Measurements from ENCODE around the gene CUX1. TPM values are rescaled to one million over a fixed set of nuclear protein-coding genes. Genes with fewer than 3 reads are reported as not detected.
"Not testable (repeated sequence)": the region's sequence is repeated elsewhere in the genome, so short reads cannot be mapped to it uniquely, and the experiment has no call there.

The CUX1 gene
- total RNA-seq, 2 donors from 2014 or later = 42.0 to 47.5 TPM

DNA sequence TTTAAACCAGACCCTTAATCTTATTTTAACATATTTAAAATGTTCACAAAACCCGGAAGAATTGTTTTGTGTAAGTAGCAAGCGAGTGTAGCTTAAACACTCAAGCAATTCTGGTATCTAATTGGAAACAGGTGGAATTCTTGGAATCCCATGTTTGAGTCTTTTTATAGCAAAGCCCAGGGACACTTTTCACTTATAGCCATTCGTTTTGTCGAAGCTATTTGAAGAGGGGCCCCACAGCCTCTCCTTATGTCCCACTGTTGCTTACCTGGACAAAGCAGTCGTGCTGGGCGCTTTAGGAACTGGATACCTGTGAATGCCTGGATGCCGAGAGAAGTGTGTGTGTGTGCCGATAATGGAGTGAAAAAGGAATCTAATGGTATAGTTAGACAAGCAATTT is 3.3 kb downstream of the CUX1 start:
- Histone ChIP-seq H3K9me3 (no peaks in the 10 kb centered on the region), H3K4me1 (peaks cover 23% of the 10 kb centered on the region), H3K36me3 (replicated peaks in 1 of 2; ENCODE audit: insufficient read depth in 1 of 2, low read depth in 2 of 2) (no peaks in the 10 kb centered on the region), H3K4me3 (no peak overlapping the region), H3K27me3 (no peaks in the 10 kb centered on the region), H3K27ac (no peak overlapping the region)
- ATAC-seq (no peak), DNase-seq (no peak)
- WGBS, 2 donors = 78 to 81% methylated on average over 8 of the region's 8 CpGs
- no peak for TF ChIP-seq CTCF (IDR thresholded peaks at IDR 0.05)
- no peak for TF ChIP-seq POLR2A (IDR thresholded peaks at IDR 0.05)
- intact Hi-C loops (cut with DNase I) = loop anchor here (10.0 kb wide), 1 partner anchor 54 kb away; no protein-coding TSS in a partner anchor

DNA sequence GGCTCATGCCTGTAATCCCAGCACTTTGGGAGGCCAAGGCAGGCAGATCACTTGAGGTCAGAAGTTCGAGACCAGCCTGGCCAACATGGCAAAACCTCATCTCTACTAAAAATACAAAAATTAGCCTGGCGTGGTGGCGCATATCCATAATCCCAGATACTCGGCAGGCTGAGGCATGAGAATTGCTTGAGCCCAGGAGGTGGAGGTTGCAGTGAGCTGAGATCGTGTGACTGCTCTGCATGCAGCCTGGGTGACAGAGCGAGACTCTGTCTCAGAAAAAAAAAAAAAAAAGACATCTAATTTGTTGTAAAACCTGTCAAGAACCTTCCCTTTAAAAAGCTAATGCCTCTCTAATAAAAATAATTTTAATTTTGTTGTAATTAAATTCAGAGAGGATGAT is 5.2 kb downstream of the CUX1 start:
- intact Hi-C loops (cut with DNase I) = loop anchor here (10.0 kb wide), 1 partner anchor 52 kb away; no protein-coding TSS in a partner anchor
- DNase-seq; H3K4me3 ChIP-seq; H3K27ac ChIP-seq; H3K27me3 ChIP-seq; H3K36me3 ChIP-seq (replicated peaks in 1 of 2; ENCODE audit: insufficient read depth in 1 of 2, low read depth in 2 of 2); H3K9me3 ChIP-seq; ATAC-seq: not testable (repeated sequence)
- 90 to 91% methylated on average over 6 of the region's 6 CpGs for WGBS, 2 donors
- peaks cover 22% of the 10 kb centered on the region for H3K4me1 ChIP-seq

GRCh38 chr7:101823096-101823495 is 5.7 kb downstream of the CUX1 start:
- ATAC-seq = no peak
- TF ChIP-seq POLR2A (IDR thresholded peaks at IDR 0.05) (no peak), CTCF (IDR thresholded peaks at IDR 0.05) (no peak)
- H3K4me1 ChIP-seq = peaks cover 17% of the 10 kb centered on the region
- H3K9me3 ChIP-seq = no peaks in the 10 kb centered on the region
- H3K27ac ChIP-seq = no peak overlapping the region
- WGBS, 2 donors = 79 to 80% methylated on average over 10 to 11 of the region's 11 CpGs
- DNase-seq = peak in 3 of 4 donors; percentile 11 to 14 (median 14)
- no peaks in the 10 kb centered on the region for H3K27me3 ChIP-seq
- intact Hi-C loops (cut with DNase I) = loop anchor here (10.0 kb wide), 1 partner anchor 52 kb away; no protein-coding TSS in a partner anchor
- no peaks in the 10 kb centered on the region for H3K36me3 ChIP-seq (replicated peaks in 1 of 2; ENCODE audit: insufficient read depth in 1 of 2, low read depth in 2 of 2)
- no peak overlapping the region for H3K4me3 ChIP-seq

GRCh38 chr7:101823596-101823995 is 6.2 kb downstream of the CUX1 start:
- WGBS, 2 donors = 39 to 48% methylated on average over 5 of the region's 5 CpGs
- no peak for TF ChIP-seq POLR2A (IDR thresholded peaks at IDR 0.05)
- no peak for TF ChIP-seq CTCF (IDR thresholded peaks at IDR 0.05)
- no peak overlapping the region for H3K4me3 ChIP-seq
- intact Hi-C loops (cut with DNase I) = loop anchor here (10.0 kb wide), 1 partner anchor 51 kb away; no protein-coding TSS in a partner anchor
- H3K36me3 ChIP-seq (replicated peaks in 1 of 2; ENCODE audit: insufficient read depth in 1 of 2, low read depth in 2 of 2) = no peaks in the 10 kb centered on the region
- H3K27ac ChIP-seq = no peak overlapping the region
- H3K27me3 ChIP-seq = no peaks in the 10 kb centered on the region
- DNase-seq = no peak
- ATAC-seq = no peak
- H3K9me3 ChIP-seq = no peaks in the 10 kb centered on the region
- peaks cover 12% of the 10 kb centered on the region for H3K4me1 ChIP-seq

DNA sequence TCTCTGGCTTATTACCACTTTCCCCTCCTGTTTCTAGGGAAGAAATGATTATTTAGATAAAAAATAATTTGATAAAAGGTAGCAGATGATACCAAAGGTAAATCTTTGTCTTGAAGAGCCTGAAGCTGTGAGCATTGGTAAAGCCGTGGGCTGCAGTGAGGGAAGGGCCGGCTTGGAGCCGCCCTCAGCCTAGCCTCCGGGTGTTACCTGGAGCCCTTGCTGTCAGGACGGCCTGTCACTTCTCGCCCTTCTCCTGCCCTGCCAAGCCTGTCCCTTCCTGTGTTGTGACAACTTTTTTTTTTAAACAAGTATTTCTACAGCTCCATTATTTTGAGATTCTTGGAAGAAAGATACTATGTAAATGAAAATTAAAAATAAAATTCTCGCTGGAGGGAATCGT is 7.0 kb downstream of the CUX1 start:
- no peaks in the 10 kb centered on the region for H3K36me3 ChIP-seq (replicated peaks in 1 of 2; ENCODE audit: insufficient read depth in 1 of 2, low read depth in 2 of 2)
- ATAC-seq = no peak
- peaks cover 9% of the 10 kb centered on the region for H3K4me1 ChIP-seq
- 90 to 93% methylated on average over 8 of the region's 8 CpGs for WGBS, 2 donors
- H3K27me3 ChIP-seq = no peaks in the 10 kb centered on the region
- DNase-seq = no peak
- H3K27ac ChIP-seq = no peak overlapping the region
- no peaks in the 10 kb centered on the region for H3K9me3 ChIP-seq
- TF ChIP-seq POLR2A (IDR thresholded peaks at IDR 0.05) (no peak), CTCF (IDR thresholded peaks at IDR 0.05) (no peak)
- H3K4me3 ChIP-seq = no peak overlapping the region
- intact Hi-C loops (cut with DNase I) = loop anchor here (10.0 kb wide), 1 partner anchor 50 kb away; no protein-coding TSS in a partner anchor

All from body of pancreas (tissue), 4 donors.